K562 (cell line): ENCODE results near the gene ROR2. TPM values are rescaled to one million over a fixed set of nuclear protein-coding genes. Genes with fewer than 3 reads are reported as not detected.
A peak's percentile ranks its signal among the peaks of the same experiment; 100 is the strongest.

Source experiments
- BRF1 ChIP-seq: IDR thresholded peaks from 3 replicates; pipeline ENCODE4 v1.6.1; 2011; ENCODE audit warnings: borderline replicate concordance, mild to moderate bottlenecking; ENCODE audit not compliant: insufficient read length; ENCODE audit errors: extremely low read depth
- HINFP ChIP-seq: fragments of 450-650 bp; conservative IDR thresholded peaks from 2 replicates; pipeline ENCODE4 v1.6.1; 2016; ENCODE audit warnings: missing genetic modification characterization, low read depth, mild to moderate bottlenecking, control low read depth, missing compliant biosample characterization
- KDM1A ChIP-seq, 2 experiments: fragments of 450-650 bp; IDR thresholded peaks; 2 replicates each; pipeline ENCODE4 v1.6.1; 2016; ENCODE audit warnings: mild to moderate bottlenecking in 2 of 2
- NUFIP1 ChIP-seq: fragments of 450-650 bp; IDR thresholded peaks from 2 replicates; pipeline ENCODE4 v1.6.1; 2018; ENCODE audit not compliant: partially characterized antibody
- RFX5 ChIP-seq: IDR thresholded peaks from 2 replicates; pipeline ENCODE4 v1.6.1; 2011; ENCODE audit warnings: low read depth, mild to moderate bottlenecking, improper control_type of control experiment, low read length
- ZNF143 ChIP-seq: sonication (generic); formaldehyde crosslinking; IDR thresholded peaks from 2 replicates; pipeline ENCODE4 v1.9.0; 2022; ENCODE audit warnings: mild to moderate bottlenecking, missing genetic modification reagents
- ZNF175 ChIP-seq: fragments of 200-800 bp; sonication (Bioruptor generic); IDR thresholded peaks from 2 replicates; pipeline ENCODE4 v1.6.1; 2016; ENCODE audit warnings: low read depth, mild to moderate bottlenecking, missing genetic modification characterization, missing compliant biosample characterization
- ZNF583 ChIP-seq: fragments of 250-450 bp; sonication (Bioruptor Pico); IDR thresholded peaks from 2 replicates; pipeline ENCODE4 v1.4.0; 2020
- ZNF699 ChIP-seq: fragments of 250-450 bp; sonication (Bioruptor Pico); IDR thresholded peaks from 2 replicates; pipeline ENCODE4 v1.8.0; 2021; ENCODE audit warnings: mild to moderate bottlenecking, moderate library complexity; ENCODE audit not compliant: insufficient replicate concordance
- polyA plus RNA-seq, 8 experiments: library from polyadenylated mRNA; depleted of rRNA in 4 of 8; stranded (reverse) in 5 of 8; unstranded in 3 of 8; fragments of >200 nt; fragmentation: Nextera tagmentation in 2 of 8; fragmentation: Illumina TruSeq in 1 of 8; extraction: Ambion mirVana in 2 of 8; extraction: Trizol in 1 of 8; gene quantifications; 2 replicates each; pipeline versions ENCODE4 v1.2.1 to v1.2.3, GENCODE V29; 2011 to 2014; ENCODE audit warnings: inconsistent platforms in 1 of 8, missing spikeins in 1 of 8
- total RNA-seq, 7 experiments: library from RNA; depleted of rRNA in 6 of 7; stranded (reverse); fragments of >200 nt in 6 of 7; fragmentation: Illumina TruSeq in 2 of 7; extraction: Trizol in 2 of 7; gene quantifications; 2 replicates each; pipeline versions ENCODE4 v1.2.1 to v1.2.3, GENCODE V29; 2011 to 2021; ENCODE audit warnings: low replicate concordance in 1 of 7
- TF ChIP-seq, protein P1 (sequence below): sonication (generic); formaldehyde crosslinking; IDR thresholded peaks from 2 replicates; pipeline ENCODE4 v1.8.1; 2023; ENCODE audit warnings: missing genetic modification reagents, mild to moderate bottlenecking, borderline replicate concordance
- TF ChIP-seq, protein P2 (sequence below), 2 experiments: fragments of 450-650 bp; IDR thresholded peaks; 2 replicates each; pipeline ENCODE4 v1.6.1; 2016; ENCODE audit warnings: mild to moderate bottlenecking in 2 of 2, borderline replicate concordance in 1 of 2, low read depth in 1 of 2, moderate library complexity in 1 of 2

Gene ROR2
- total and polyA plus RNA-seq, 9 of the 15 experiments (the other 6 are each of a cell fraction or from before 2014, with no cell fraction given), result 5.6 to 33.8 (median 15.3) TPM

DNA sequence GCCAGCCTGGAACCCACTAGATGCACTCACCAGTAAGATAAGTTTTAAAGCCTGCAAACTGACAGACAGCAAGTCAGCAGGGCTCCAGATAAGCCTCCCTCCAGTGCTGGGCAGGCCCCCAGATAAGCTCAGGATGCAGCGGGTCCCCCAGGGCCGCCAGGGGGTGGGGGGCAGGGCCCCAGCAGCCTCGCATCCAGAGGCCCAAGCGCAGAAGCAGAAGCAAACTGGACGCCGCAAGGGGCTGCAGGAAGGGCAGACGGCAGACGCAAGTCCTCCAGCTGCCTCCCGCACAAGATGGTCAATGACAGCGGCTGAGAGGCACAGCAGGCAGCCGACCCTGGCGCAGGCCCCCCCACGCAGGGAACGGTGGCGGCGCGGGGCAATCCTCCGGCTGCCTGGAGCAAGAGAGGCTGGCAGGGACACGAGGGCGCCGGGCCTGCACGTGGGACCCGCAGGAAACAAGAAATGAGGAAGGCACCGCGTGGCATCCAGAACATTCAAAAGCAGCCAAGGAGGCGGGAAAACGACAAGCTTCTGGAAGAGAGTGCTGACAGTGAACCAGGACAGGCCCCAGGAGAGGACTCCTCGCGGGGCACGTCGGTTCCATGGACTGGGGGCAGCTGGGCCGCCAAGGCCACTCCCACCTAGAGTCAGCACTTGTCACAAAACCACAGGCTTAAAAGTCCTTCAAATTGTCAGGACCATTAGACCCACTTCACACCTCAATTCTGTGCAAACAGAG, 49.8 kb downstream of the ROR2 start (continued):
- TF ChIP-seq ZNF143 (CRISPR knock-in tag) (no peak), RFX5 (no peak), KDM1A (IDR thresholded peaks at IDR 0.05) (no peak), HINFP (tag) (no peak), NUFIP1 (no peak), BRF1 (no peak), ZNF583 (peak; percentile 75), ZNF699 (CRISPR knock-in tag) (no peak), ZNF175 (CRISPR knock-in tag) (0 out of 2 replicates have a peak, but pooled peaks have one; percentile 12)
- TF ChIP-seq, protein P1, sequence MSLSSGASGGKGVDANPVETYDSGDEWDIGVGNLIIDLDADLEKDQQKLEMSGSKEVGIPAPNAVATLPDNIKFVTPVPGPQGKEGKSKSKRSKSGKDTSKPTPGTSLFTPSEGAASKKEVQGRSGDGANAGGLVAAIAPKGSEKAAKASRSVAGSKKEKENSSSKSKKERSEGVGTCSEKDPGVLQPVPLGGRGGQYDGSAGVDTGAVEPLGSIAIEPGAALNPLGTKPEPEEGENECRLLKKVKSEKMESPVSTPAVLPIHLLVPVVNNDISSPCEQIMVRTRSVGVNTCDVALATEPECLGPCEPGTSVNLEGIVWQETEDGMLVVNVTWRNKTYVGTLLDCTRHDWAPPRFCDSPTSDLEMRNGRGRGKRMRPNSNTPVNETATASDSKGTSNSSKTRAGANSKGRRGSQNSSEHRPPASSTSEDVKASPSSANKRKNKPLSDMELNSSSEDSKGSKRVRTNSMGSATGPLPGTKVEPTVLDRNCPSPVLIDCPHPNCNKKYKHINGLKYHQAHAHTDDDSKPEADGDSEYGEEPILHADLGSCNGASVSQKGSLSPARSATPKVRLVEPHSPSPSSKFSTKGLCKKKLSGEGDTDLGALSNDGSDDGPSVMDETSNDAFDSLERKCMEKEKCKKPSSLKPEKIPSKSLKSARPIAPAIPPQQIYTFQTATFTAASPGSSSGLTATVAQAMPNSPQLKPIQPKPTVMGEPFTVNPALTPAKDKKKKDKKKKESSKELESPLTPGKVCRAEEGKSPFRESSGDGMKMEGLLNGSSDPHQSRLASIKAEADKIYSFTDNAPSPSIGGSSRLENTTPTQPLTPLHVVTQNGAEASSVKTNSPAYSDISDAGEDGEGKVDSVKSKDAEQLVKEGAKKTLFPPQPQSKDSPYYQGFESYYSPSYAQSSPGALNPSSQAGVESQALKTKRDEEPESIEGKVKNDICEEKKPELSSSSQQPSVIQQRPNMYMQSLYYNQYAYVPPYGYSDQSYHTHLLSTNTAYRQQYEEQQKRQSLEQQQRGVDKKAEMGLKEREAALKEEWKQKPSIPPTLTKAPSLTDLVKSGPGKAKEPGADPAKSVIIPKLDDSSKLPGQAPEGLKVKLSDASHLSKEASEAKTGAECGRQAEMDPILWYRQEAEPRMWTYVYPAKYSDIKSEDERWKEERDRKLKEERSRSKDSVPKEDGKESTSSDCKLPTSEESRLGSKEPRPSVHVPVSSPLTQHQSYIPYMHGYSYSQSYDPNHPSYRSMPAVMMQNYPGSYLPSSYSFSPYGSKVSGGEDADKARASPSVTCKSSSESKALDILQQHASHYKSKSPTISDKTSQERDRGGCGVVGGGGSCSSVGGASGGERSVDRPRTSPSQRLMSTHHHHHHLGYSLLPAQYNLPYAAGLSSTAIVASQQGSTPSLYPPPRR (CRISPR knock-in tag), result peak; percentile 71; the same call in 1 of the 2 replicates
- TF ChIP-seq, protein P2, sequence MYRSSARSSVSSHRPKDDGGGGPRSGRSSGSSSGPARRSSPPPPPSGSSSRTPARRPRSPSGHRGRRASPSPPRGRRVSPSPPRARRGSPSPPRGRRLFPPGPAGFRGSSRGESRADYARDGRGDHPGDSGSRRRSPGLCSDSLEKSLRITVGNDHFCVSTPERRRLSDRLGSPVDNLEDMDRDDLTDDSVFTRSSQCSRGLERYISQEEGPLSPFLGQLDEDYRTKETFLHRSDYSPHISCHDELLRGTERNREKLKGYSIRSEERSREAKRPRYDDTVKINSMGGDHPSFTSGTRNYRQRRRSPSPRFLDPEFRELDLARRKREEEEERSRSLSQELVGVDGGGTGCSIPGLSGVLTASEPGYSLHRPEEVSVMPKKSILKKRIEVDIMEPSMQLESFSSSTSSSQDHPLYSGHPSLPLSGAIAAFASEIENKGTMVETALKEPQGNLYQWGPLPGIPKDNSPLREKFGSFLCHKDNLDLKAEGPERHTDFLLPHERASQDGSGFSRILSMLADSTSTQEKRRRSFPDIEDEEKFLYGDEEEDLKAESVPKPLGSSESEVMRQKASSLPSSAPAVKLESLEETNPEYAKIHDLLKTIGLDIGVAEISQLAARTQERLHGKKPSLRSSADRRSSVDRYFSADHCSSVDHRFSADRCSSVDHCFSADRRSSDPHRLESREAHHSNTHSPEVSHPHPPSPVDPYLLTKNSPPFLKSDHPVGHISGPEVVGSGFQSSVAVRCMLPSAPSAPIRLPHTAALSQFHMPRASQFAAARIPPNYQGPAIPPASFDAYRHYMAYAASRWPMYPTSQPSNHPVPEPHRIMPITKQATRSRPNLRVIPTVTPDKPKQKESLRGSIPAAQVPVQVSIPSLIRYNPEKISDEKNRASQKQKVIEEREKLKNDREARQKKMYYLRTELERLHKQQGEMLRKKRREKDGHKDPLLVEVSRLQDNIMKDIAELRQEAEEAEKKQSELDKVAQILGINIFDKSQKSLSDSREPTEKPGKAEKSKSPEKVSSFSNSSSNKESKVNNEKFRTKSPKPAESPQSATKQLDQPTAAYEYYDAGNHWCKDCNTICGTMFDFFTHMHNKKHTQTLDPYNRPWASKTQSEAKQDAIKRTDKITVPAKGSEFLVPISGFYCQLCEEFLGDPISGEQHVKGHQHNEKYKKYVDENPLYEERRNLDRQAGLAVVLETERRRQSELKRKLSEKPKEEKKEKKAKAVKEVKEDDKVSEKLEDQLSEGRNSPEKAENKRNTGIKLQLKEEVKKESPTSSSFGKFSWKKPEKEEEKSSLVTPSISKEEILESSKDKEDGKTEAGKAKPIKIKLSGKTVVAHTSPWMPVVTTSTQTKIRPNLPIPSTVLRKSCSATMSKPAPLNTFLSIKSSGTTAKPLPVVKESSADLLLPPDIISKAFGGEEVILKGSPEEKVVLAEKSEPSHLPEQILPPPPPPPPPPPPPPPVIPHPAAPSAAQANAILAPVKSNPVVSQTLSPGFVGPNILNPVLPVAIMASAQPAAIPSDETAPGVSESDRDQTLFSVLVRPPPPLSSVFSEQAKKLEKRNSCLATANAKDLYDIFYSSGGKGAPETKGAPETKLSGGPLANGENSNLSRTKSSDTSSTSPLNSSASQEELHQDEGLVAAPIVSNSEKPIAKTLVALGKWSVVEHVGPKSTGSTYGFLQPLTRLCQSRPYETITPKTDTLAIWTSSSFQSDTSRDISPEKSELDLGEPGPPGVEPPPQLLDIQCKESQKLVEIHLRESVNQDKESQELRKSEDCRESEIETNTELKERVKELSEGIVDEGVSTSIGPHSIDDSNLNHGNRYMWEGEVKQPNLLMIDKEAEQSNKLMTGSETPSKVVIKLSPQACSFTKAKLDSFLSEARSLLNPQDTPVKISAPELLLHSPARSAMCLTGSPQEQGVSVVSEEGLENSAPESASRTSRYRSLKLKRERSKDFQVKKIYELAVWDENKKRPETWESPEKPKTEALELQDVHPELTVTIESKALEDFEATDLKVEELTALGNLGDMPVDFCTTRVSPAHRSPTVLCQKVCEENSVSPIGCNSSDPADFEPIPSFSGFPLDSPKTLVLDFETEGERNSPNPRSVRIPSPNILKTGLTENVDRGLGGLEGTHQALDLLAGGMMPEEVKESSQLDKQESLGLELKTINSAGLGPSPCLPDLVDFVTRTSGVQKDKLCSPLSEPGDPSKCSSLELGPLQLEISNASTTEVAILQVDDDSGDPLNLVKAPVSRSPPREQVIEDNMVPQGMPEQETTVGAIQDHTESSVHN (IDR thresholded peaks at IDR 0.05; ENCODE audit: borderline replicate concordance in 1 of 2, low read depth in 1 of 2), result no peak
